A549 (cell line): ENCODE results near the gene ITGA11. TPM values are rescaled to one million over a fixed set of nuclear protein-coding genes. Genes with fewer than 3 reads are reported as not detected.

Source experiments
- ATAC-seq, 2 experiments: fragments of 200-7000 bp in 1 of 2; fragments of >200 bp in 1 of 2; cut with Nextera tagmentation in 1 of 2; cut with Tn5 transposase in 1 of 2; 3 replicates each; pipeline versions ENCODE4 v1.8.0 to v1.9.1; 2018 to 2020; ENCODE audit warnings: mild to moderate bottlenecking in 1 of 2, moderate library complexity in 1 of 2
- CTCF ChIA-PET: fragments of 300-600 bp; sonication (Branson Sonifier 250); formaldehyde crosslinking; extraction: SDS; loops from one replicate; lab custom pipeline; 2021; ENCODE audit warnings: antibody characterized with exemption, inconsistent platforms; lab: Yijun Ruan, JAX
- POLR2A ChIA-PET: fragments of 350-600 bp; formaldehyde crosslinking; extraction: SDS; loops from one replicate; lab custom pipeline; 2021; ENCODE audit warnings: antibody characterized with exemption, inconsistent platforms; lab: Yijun Ruan, JAX
- DNase-seq, 2 experiments: peaks; one replicate each; pipeline versions ENCODE4 v3.0.0 to v3.0.0-alpha.2; 2011 to 2016; ENCODE audit warnings: low read depth in 1 of 2, low spot score in 1 of 2
- FAIRE-seq: peaks from 2 replicates; lab custom pipeline; 2011; peaks lifted over from hg19 to GRCh38; lab: Jason Lieb, UNC
- H3K27ac ChIP-seq, 2 experiments: fragments of >200 bp; sonication (Bioruptor Twin); formaldehyde crosslinking; 3 replicates each; pipeline ENCODE4 v1.5.1; 2016 to 2017
- H3K4me1 ChIP-seq: fragments of >200 bp; sonication (Bioruptor Twin); formaldehyde crosslinking; 3 replicates; pipeline ENCODE4 v1.6.1; 2016
- H3K4me2 ChIP-seq: fragments of >200 bp; sonication (Bioruptor Twin); formaldehyde crosslinking; 3 replicates; pipeline ENCODE4 v1.6.1; 2016
- H3K4me3 ChIP-seq: fragments of >200 bp; sonication (Bioruptor Twin); formaldehyde crosslinking; 3 replicates; pipeline ENCODE4 v1.5.1; 2016
- H3K9me3 ChIP-seq: fragments of >200 bp; sonication (Bioruptor Twin); formaldehyde crosslinking; 3 replicates; pipeline ENCODE4 v1.6.1; 2016
- BHLHE40 ChIP-seq: IDR thresholded peaks from 2 replicates; pipeline ENCODE4 v1.6.1; 2012; ENCODE audit warnings: low read depth, low read length, inconsistent platforms
- CBX8 ChIP-seq: fragments of 200-600 bp; sonication (generic); IDR thresholded peaks from 2 replicates; pipeline ENCODE4 v1.6.1; 2016
- FOSL2 ChIP-seq, 2 experiments: fragments of 450-650 bp in 1 of 2; fragments of >200 bp in 1 of 2; sonication (Bioruptor Twin) in 1 of 2; formaldehyde crosslinking; IDR thresholded peaks; 2 replicates each; pipeline versions ENCODE4 v1.5.0 to v1.6.1; 2016 to 2020; ENCODE audit warnings: mild to moderate bottlenecking in 1 of 2, moderate library complexity in 1 of 2
- HDAC2 ChIP-seq: fragments of 200-600 bp; sonication (generic); IDR thresholded peaks from 2 replicates; pipeline ENCODE4 v1.6.1; 2016
- HOXB5 ChIP-seq: fragments of 250-450 bp; sonication (Bioruptor Pico); IDR thresholded peaks from 2 replicates; pipeline ENCODE4 v1.5.0; 2020; ENCODE audit warnings: mild to moderate bottlenecking, moderate library complexity
- MAZ ChIP-seq: fragments of 150-350 bp; IDR thresholded peaks from 2 replicates; pipeline ENCODE4 v1.6.1; 2014; ENCODE audit warnings: antibody characterized with exemption, low read depth, low read length, borderline replicate concordance
- NFE2L2 ChIP-seq: fragments of 150-350 bp; conservative IDR thresholded peaks from 2 replicates; pipeline ENCODE4 v1.6.1; 2014; ENCODE audit warnings: low read length
- PHF8 ChIP-seq: fragments of 200-600 bp; sonication (generic); IDR thresholded peaks from 2 replicates; pipeline ENCODE4 v1.6.1; 2016; ENCODE audit warnings: low read depth, mild to moderate bottlenecking, antibody characterized with exemption, moderate library complexity, borderline replicate concordance
- POLR2AphosphoS2 ChIP-seq: conservative IDR thresholded peaks from 2 replicates; pipeline ENCODE4 v1.6.1; 2012; ENCODE audit warnings: low read length, improper control_type of control experiment, inconsistent platforms
- RARB ChIP-seq: fragments of 250-450 bp; sonication (Bioruptor Pico); IDR thresholded peaks from 2 replicates; pipeline ENCODE4 v1.8.0; 2021; ENCODE audit warnings: mild to moderate bottlenecking, moderate library complexity
- RNF2 ChIP-seq: fragments of 200-600 bp; sonication (generic); IDR thresholded peaks from 2 replicates; pipeline ENCODE4 v1.6.1; 2016; ENCODE audit warnings: low read depth, mild to moderate bottlenecking, antibody characterized with exemption, moderate library complexity, borderline replicate concordance
- SMC3 ChIP-seq: fragments of >200 bp; sonication (Bioruptor Twin); formaldehyde crosslinking; IDR thresholded peaks from 3 replicates; pipeline ENCODE4 v1.6.1; 2018; ENCODE audit warnings: inconsistent platforms
- SREBF2 ChIP-seq: fragments of 450-650 bp; IDR thresholded peaks from 2 replicates; pipeline ENCODE4 v1.6.1; 2014; ENCODE audit warnings: mild to moderate bottlenecking, moderate library complexity
- TP53 ChIP-seq: fragments of 250-450 bp; sonication (Bioruptor Pico); IDR thresholded peaks from 2 replicates; pipeline ENCODE4 v1.5.0; 2021; ENCODE audit warnings: mild to moderate bottlenecking, moderate library complexity
- ZSCAN20 ChIP-seq: fragments of 250-450 bp; sonication (Bioruptor Pico); IDR thresholded peaks from 2 replicates; pipeline ENCODE4 v1.8.0; 2022; ENCODE audit warnings: mild to moderate bottlenecking, moderate library complexity
- WGBS: methylation state at CpG from one replicate; pipeline ENCODE4 v1.1.6; 2017; ENCODE audit errors: missing lambda C conversion rate; 5-methylcytosine and 5-hydroxymethylcytosine counted together
- polyA plus RNA-seq, 4 experiments: library from polyadenylated mRNA; depleted of rRNA in 3 of 4; stranded (reverse); fragments of >200 nt; fragmentation: RNase III in 1 of 4; extraction: RNeasy Plus Mini Kit Qiagen cat#74134 plus additional on column Dnase treatment in 1 of 4; gene quantifications; 2 replicates in 3 of 4; 3 replicates in 1 of 4; pipeline ENCODE4 v1.2.3, GENCODE V29; 2011 to 2017
- TF ChIP-seq, protein P1 (sequence below): fragments of >200 bp; sonication (Bioruptor Twin); formaldehyde crosslinking; IDR thresholded peaks from 2 replicates; pipeline ENCODE4 v1.6.1; 2016
- TF ChIP-seq, protein P2 (sequence below): fragments of 250-450 bp; sonication (Bioruptor Pico); IDR thresholded peaks from 2 replicates; pipeline ENCODE4 v1.5.0; 2020; ENCODE audit warnings: low read depth, mild to moderate bottlenecking, moderate library complexity

ITGA11 gene
- polyA plus RNA-seq, 2 of the 4 experiments (the other 2 are of a cell fraction), result 8.3 to 17.2 TPM

DNA sequence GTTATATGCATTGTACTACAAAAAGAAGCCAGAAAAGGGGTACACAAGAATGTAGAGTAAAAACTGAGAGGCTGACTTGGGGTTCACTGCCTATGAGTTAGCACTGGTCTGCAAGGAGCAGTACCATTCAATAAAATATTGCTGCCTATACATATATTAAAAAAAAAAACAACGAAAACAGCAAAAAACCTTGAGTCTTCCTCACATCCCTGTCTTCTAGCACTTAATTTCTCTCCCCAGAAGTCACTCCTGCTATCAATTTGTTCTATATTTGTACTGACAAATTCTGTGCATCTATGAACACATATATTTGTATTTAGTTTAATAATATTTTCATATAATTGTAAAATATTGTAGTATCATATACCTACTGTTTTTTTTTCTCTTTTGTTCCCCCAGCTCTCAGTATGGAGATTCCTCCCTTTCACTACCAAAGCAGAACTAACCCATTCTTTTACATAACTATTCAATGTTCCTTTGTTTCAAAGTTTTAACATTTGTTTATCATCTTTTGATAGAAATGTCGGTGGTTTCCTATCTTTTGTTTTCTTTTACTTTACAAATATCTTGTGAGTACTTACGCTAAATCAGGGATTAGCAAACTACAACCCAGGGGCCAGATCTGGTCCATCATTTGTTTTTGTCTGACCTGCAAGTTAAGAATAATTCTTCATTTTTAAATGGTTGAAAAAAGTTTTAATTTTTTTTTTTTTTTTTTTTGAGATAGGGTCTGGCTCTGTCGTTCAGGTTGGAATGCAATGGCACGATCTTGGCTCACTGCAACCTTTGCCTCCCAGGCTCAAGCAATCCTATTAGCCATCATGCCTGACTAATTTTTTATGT lies 169.2 kb downstream of the ITGA11 start:
- POLR2A ChIA-PET, result no interaction called here

DNA sequence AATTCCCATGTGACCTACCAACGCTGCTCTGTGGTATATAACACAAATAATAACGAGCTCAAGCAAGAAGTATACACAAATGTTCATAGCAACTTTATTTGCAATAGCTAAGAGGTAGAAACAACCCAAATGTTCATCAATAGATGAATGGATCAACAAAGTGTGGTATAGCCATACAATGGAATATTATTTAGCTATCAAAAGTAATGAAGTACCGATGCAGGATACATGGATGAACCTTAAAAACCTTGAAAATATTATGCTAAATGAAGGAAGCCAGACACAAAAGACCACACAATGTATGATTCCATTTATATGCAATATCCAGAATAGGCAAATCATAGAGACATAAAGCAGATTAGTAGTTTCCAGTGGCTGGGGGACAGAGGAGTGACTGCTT lies 170.0 kb downstream of the ITGA11 start:
- peaks cover 3% of the 10 kb centered on the region; the same call in 2 of the 3 replicates for H3K4me1 ChIP-seq
- ATAC-seq (no peak), DNase-seq (no peak), FAIRE-seq (no peak)
- H3K9me3 ChIP-seq, result no peaks in the 10 kb centered on the region
- TF ChIP-seq MAZ, result no peak
- TF ChIP-seq SMC3, result no peak
- no peak for TF ChIP-seq NFE2L2
- TF ChIP-seq SREBF2, result no peak
- TF ChIP-seq RNF2, result no peak
- TF ChIP-seq HDAC2, result no peak
- TF ChIP-seq PHF8, result no peak
- H3K4me2 ChIP-seq, result no peak overlapping the region
- no peak overlapping the region for H3K27ac ChIP-seq
- CTCF ChIA-PET, result interaction anchor here (0.9 to 1.3 kb wide), 3 partner anchors 9 to 613 kb away, joined by 3 to 8 read pairs (median 3); no protein-coding TSS in a partner anchor
- whole genome bisulfite sequencing, result 75% methylated on average over 3 of the region's 3 CpGs
- no peak overlapping the region for H3K4me3 ChIP-seq
- POLR2A ChIA-PET, result no interaction called here

More for the DNA sequence above, 169.2 kb downstream of the ITGA11 start:
- Histone ChIP-seq H3K4me3 (no peak overlapping the region), H3K9me3 (no peaks in the 10 kb centered on the region), H3K27ac (no peak overlapping the region), H3K4me1 (no peaks in the 10 kb centered on the region; the same call in 2 of the 3 replicates), H3K4me2 (no peak overlapping the region)
- DNase-seq, result no peak
- CTCF ChIA-PET, result interaction anchor here (0.9 to 1.9 kb wide), 5 partner anchors 10 to 612 kb away, joined by 3 to 8 read pairs (median 4); no protein-coding TSS in a partner anchor
- no peak for ATAC-seq
- 39% methylated on average over 5 of the region's 5 CpGs for WGBS
- TF ChIP-seq RNF2 (peak; percentile 55; the same call in 1 of the 2 replicates), POLR2AphosphoS2 (no peak), BHLHE40 (no peak), ZSCAN20 (CRISPR knock-in tag) (no peak)
- TF ChIP-seq, protein P1, sequence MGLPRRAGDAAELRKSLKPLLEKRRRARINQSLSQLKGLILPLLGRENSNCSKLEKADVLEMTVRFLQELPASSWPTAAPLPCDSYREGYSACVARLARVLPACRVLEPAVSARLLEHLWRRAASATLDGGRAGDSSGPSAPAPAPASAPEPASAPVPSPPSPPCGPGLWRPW, result no peak
- TF ChIP-seq, protein P2, sequence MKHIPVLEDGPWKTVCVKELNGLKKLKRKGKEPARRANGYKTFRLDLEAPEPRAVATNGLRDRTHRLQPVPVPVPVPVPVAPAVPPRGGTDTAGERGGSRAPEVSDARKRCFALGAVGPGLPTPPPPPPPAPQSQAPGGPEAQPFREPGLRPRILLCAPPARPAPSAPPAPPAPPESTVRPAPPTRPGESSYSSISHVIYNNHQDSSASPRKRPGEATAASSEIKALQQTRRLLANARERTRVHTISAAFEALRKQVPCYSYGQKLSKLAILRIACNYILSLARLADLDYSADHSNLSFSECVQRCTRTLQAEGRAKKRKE (CRISPR knock-in tag), result no peak
- peak; percentile 23 for FAIRE-seq

DNA sequence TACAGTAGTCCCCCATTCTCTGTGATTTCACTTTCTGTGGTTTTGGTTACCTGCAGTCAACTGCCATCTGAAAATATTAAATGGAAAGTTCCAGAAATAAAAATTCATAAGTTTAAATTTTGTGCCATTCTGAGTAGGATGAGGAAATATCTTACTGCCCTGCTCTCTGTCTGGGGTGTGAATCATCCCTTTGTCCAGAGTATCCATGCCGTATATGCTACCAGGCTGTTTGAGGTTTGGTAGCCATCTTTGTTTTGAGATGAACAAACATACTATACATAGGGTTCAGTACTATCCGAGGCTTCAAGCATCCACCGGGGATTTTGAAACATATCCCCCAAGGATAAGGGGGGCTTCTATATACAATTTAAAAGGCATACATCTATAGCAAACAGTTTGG lies 170.7 kb downstream of the ITGA11 start:
- TF ChIP-seq RARB (no peak), ZSCAN20 (CRISPR knock-in tag) (no peak), TP53 (CRISPR knock-in tag) (no peak)
- no peak overlapping the region for H3K27ac ChIP-seq
- H3K4me3 ChIP-seq, result no peak overlapping the region
- no peak overlapping the region for H3K4me2 ChIP-seq
- H3K4me1 ChIP-seq, result peaks cover 7% of the 10 kb centered on the region; the same call in 2 of the 3 replicates
- CTCF ChIA-PET, result interaction anchor here (0.9 to 3.1 kb wide), 2 partner anchors 20 to 45 kb away, joined by 3 to 13 read pairs; no protein-coding TSS in a partner anchor
- no peaks in the 10 kb centered on the region for H3K9me3 ChIP-seq
- no peak for DNase-seq
- WGBS, result 80% methylated on average over 3 of the region's 3 CpGs
- no peak for FAIRE-seq
- no peak for ATAC-seq
- POLR2A ChIA-PET, result interaction anchor here (3.0 kb wide), 1 partner anchor 16 kb away, joined by 17 read pairs; the partner anchor contains the start of gene FEM1B

GRCh38 chr15:68259883-68260282 lies 172.1 kb downstream of the ITGA11 start:
- Histone ChIP-seq H3K4me2 (no peak overlapping the region), H3K27ac (no peak overlapping the region), H3K4me1 (peaks cover 7% of the 10 kb centered on the region; the same call in 2 of the 3 replicates), H3K4me3 (no peak overlapping the region), H3K9me3 (no peaks in the 10 kb centered on the region)
- no peak for FAIRE-seq
- ChIA-PET CTCF (interaction anchor here (0.9 to 3.1 kb wide), 4 partner anchors 17 to 615 kb away, joined by 3 to 13 read pairs (median 4); partner anchors contain the start of gene FEM1B), POLR2A (interaction anchor here (0.7 to 3.0 kb wide), 2 partner anchors 14 to 18 kb away, joined by 4 to 17 read pairs; partner anchors contain the start of gene FEM1B)
- ATAC-seq, result no peak
- DNase-seq, result no peak
- TF ChIP-seq FOSL2 (IDR thresholded peaks at IDR 0.05), result no peak
- TF ChIP-seq FOSL2 (CRISPR knock-in tag; IDR thresholded peaks at IDR 0.05), result no peak
- no peak for TF ChIP-seq CBX8
- no peak for TF ChIP-seq SMC3
- TF ChIP-seq HOXB5 (CRISPR knock-in tag), result no peak
- no peak for TF ChIP-seq SREBF2
- WGBS, result 89% methylated on average over 2 of the region's 2 CpGs
